GM19043 (cell line): ENCODE measurements around the gene SMTNL2.

Experiments used
- ATAC-seq: cut with Tn5 transposase; IDR thresholded peaks from one replicate; pipeline ENCODE4 v1.9.1; 2021; ENCODE audit warnings: low read depth; ENCODE audit not compliant: unreplicated experiment

Gene SMTNL2

DNA sequence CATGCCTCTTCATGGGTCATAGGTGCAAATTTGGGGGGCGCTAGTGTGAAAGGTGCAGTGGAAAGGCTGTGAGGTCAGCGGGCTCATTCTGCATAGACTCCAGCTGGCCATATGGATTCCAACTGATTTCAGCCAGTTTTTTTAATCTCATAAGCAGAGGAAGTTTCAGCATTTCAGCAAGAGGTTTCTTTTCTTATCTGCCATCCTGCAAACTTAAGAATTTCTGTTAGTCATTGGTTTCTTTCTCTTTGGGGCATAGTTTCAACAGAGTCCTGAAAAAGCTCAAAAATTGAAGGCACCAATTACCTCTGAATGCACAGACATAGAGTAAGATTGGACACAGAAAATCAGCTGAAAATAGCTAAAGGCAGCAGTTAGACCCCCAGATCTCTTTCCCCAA lies 73.3 kb downstream of the SMTNL2 start:
- no peak for ATAC-seq
